ENCODE data around the gene KLK6.

- TF ChIP-seq CTCF (IDR thresholded peaks at IDR 0.05): no peak
- TF ChIP-seq POLR2A (IDR thresholded peaks at IDR 0.05): no peak
These were observed 14.4 kb upstream of the KLK6 start, which contains the start of gene KLK7 for GRCh38 chr19:50983625-50984292.
